Keratinocyte (primary cell): ENCODE data around the gene P4HTM. TPM values are rescaled to one million over a fixed set of nuclear protein-coding genes. Genes with fewer than 3 reads are reported as not detected.

Experiments
- DNase-seq: peaks from one replicate; pipeline ENCODE4 v3.0.0-alpha.2; 2011; ENCODE audit warnings: low read depth, missing footprints, low spot score
- FAIRE-seq: peaks from 2 replicates; lab custom pipeline; 2011; peaks lifted over from hg19 to GRCh38; lab: Jason Lieb, UNC
- H2AFZ ChIP-seq: 2 replicates; pipeline ENCODE4 v1.6.0; 2012; ENCODE audit warnings: low read length, control low read depth, inconsistent platforms; ENCODE audit not compliant: control insufficient read depth
- H3K27ac ChIP-seq: 2 replicates; pipeline ENCODE4 v1.5.1; 2011; ENCODE audit warnings: low read length; ENCODE audit not compliant: control insufficient read depth, insufficient read depth
- H3K27me3 ChIP-seq: 3 replicates; pipeline ENCODE4 v1.6.0; 2011; ENCODE audit warnings: low read length; ENCODE audit not compliant: control insufficient read depth, insufficient read depth; ENCODE audit errors: extremely low read depth
- H3K36me3 ChIP-seq, 2 experiments: 2 replicates in 1 of 2; 3 replicates in 1 of 2; pipeline ENCODE4 v1.5.1; 2011; ENCODE audit warnings: low read length in 2 of 2, mild to moderate bottlenecking in 1 of 2; ENCODE audit not compliant: control insufficient read depth in 2 of 2, insufficient read depth in 2 of 2; ENCODE audit errors: extremely low read depth in 1 of 2
- H3K4me1 ChIP-seq: 3 replicates; pipeline ENCODE4 v1.5.1; 2011; ENCODE audit warnings: low read length; ENCODE audit not compliant: control insufficient read depth, insufficient read depth; ENCODE audit errors: extremely low read depth
- H3K4me2 ChIP-seq: 3 replicates; pipeline ENCODE4 v1.6.0; 2011; ENCODE audit warnings: low read depth, low read length; ENCODE audit not compliant: control insufficient read depth, insufficient read depth; ENCODE audit errors: extremely low read depth
- H3K4me3 ChIP-seq, 3 experiments: fragments of 200-600 bp in 1 of 3; sonication (generic) in 1 of 3; 2 replicates in 2 of 3; 3 replicates in 1 of 3; pipeline ENCODE4 v1.5.1; 2011 to 2016; ENCODE audit warnings: low read length in 3 of 3, mild to moderate bottlenecking in 3 of 3, control low read depth in 2 of 3, inconsistent platforms in 1 of 3, low read depth in 1 of 3, mixed read lengths in 1 of 3, mixed run types in 1 of 3, moderate library complexity in 1 of 3; ENCODE audit not compliant: control insufficient read depth in 2 of 3, insufficient read depth in 2 of 3; ENCODE audit errors: extremely low read depth in 1 of 3
- H3K79me2 ChIP-seq: 2 replicates; pipeline ENCODE4 v1.6.0; 2012; ENCODE audit warnings: low read length; ENCODE audit not compliant: control insufficient read depth, insufficient read depth
- H3K9ac ChIP-seq: 3 replicates; pipeline ENCODE4 v1.6.0; 2011; ENCODE audit warnings: low read length; ENCODE audit not compliant: control insufficient read depth, insufficient read depth; ENCODE audit errors: extremely low read depth
- H3K9me1 ChIP-seq: 3 replicates; pipeline ENCODE4 v1.6.0; 2011; ENCODE audit warnings: low read length; ENCODE audit not compliant: control insufficient read depth, insufficient read depth; ENCODE audit errors: extremely low read depth
- H3K9me3 ChIP-seq: 2 replicates; pipeline ENCODE4 v1.5.1; 2012; ENCODE audit warnings: low read depth, low read length; ENCODE audit not compliant: control insufficient read depth
- H4K20me1 ChIP-seq: 3 replicates; pipeline ENCODE4 v1.6.0; 2011; ENCODE audit warnings: low read length; ENCODE audit not compliant: control insufficient read depth, insufficient read depth; ENCODE audit errors: extremely low read depth
- CTCF ChIP-seq, 3 experiments: IDR thresholded peaks in 1 of 3; conservative IDR thresholded peaks in 1 of 3; optimal IDR thresholded peaks in 1 of 3; 2 replicates in 2 of 3; 3 replicates in 1 of 3; pipeline versions ENCODE3 to v1.5.1; 2011; ENCODE audit warnings: low read length in 3 of 3, mild to moderate bottlenecking in 3 of 3, moderate library complexity in 2 of 3, control low read depth in 1 of 3, inconsistent platforms in 1 of 3; ENCODE audit not compliant: insufficient read depth in 2 of 3; ENCODE audit errors: extremely low read depth in 1 of 3
- EZH2 ChIP-seq: IDR thresholded peaks from one replicate; pipeline ENCODE4 v1.6.1; 2012; ENCODE audit warnings: inconsistent platforms, mild to moderate bottlenecking, low read length, moderate library complexity
- dilution Hi-C: fragments of 300-500 bp; cut with MboI; formaldehyde crosslinking; loops from one replicate; pipeline ENCODE4 v1.7.0; 2020; ENCODE audit warnings: low sequenced_read_pairs; ENCODE audit not compliant: extremely low pct_ligation_motif_present
- polyA plus RNA-seq, 5 experiments: library from polyadenylated mRNA; depleted of rRNA in 3 of 5; stranded (reverse) in 3 of 5; stranded (forward) in 1 of 5; unstranded in 1 of 5; fragments of >200 nt; gene quantifications; 1 replicate in 1 of 5; 2 replicates in 3 of 5; 3 replicates in 1 of 5; pipeline versions ENCODE4 v1.2.1 to v1.2.3, GENCODE V29; 2011 to 2012; ENCODE audit warnings: missing spikeins in 2 of 5, low read depth in 1 of 5, low replicate concordance in 1 of 5

The P4HTM gene
- polyA plus RNA-seq, 1 donor (not counting 4 experiments of a cell fraction or from before 2014, with no cell fraction given) = 0.93 TPM

- H2AFZ ChIP-seq = no peak overlapping the region
- H3K4me2 ChIP-seq = no peak overlapping the region
- no peaks in the 10 kb centered on the region for H3K9me3 ChIP-seq
- no peak overlapping the region for H3K4me3 ChIP-seq
- peaks cover 3% of the 10 kb centered on the region for H3K9me1 ChIP-seq
- peaks cover 35% of the 10 kb centered on the region for H3K79me2 ChIP-seq
- TF ChIP-seq EZH2 (no peak), CTCF (optimal IDR thresholded peaks at IDR 0.05 in 1 of 3, IDR thresholded peaks at IDR 0.05 in 1 of 3, conservative IDR thresholded peaks at IDR 0.05 in 1 of 3; ENCODE audit: extremely low read depth in 1 of 3, insufficient read depth in 2 of 3, low read length in 3 of 3) (no peak)
- no peak overlapping the region for H3K9ac ChIP-seq
- dilution Hi-C loops = no loop called here
- no peak overlapping the region for H3K27ac ChIP-seq
- no peaks in the 10 kb centered on the region for H3K27me3 ChIP-seq
- DNase-seq = no peak
- H3K4me1 ChIP-seq = peaks cover 17% of the 10 kb centered on the region
- H3K36me3 ChIP-seq = peaks cover 39 to 60% of the 10 kb centered on the region in 2 experiments
- no peak for FAIRE-seq
- H4K20me1 ChIP-seq = no peaks in the 10 kb centered on the region
These were observed 40.3 kb downstream of the P4HTM start for GRCh38 chr3:49030321-49030720.

GRCh38 chr3:49032646-49033304 is 42.7 kb downstream of the P4HTM start:
- H4K20me1 ChIP-seq = no peaks in the 10 kb centered on the region
- no peaks in the 10 kb centered on the region for H3K27me3 ChIP-seq
- no peak for FAIRE-seq
- no peaks in the 10 kb centered on the region for H3K9me3 ChIP-seq
- no peak for DNase-seq
- H3K36me3 ChIP-seq = peaks cover 26 to 46% of the 10 kb centered on the region in 2 experiments
- H3K9ac ChIP-seq = no peak overlapping the region
- H3K9me1 ChIP-seq = peaks cover 3% of the 10 kb centered on the region
- H3K4me2 ChIP-seq = no peak overlapping the region
- dilution Hi-C loops = no loop called here
- H3K4me1 ChIP-seq = peaks cover 11% of the 10 kb centered on the region
- peaks cover 14% of the 10 kb centered on the region for H3K79me2 ChIP-seq
- TF ChIP-seq EZH2 = no peak
- TF ChIP-seq CTCF (optimal IDR thresholded peaks at IDR 0.05 in 1 of 3, IDR thresholded peaks at IDR 0.05 in 1 of 3, conservative IDR thresholded peaks at IDR 0.05 in 1 of 3; ENCODE audit: extremely low read depth in 1 of 3, insufficient read depth in 2 of 3, low read length in 3 of 3) = no peak
- no peak overlapping the region for H3K27ac ChIP-seq
- no peak overlapping the region for H2AFZ ChIP-seq
- H3K4me3 ChIP-seq = no peak overlapping the region
